ENCODE measurements around the gene PLA1A. TPM values are rescaled to one million over a fixed set of nuclear protein-coding genes. Genes with fewer than 3 reads are reported as not detected.

PLA1A gene, protein sequence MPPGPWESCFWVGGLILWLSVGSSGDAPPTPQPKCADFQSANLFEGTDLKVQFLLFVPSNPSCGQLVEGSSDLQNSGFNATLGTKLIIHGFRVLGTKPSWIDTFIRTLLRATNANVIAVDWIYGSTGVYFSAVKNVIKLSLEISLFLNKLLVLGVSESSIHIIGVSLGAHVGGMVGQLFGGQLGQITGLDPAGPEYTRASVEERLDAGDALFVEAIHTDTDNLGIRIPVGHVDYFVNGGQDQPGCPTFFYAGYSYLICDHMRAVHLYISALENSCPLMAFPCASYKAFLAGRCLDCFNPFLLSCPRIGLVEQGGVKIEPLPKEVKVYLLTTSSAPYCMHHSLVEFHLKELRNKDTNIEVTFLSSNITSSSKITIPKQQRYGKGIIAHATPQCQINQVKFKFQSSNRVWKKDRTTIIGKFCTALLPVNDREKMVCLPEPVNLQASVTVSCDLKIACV
- 0.03 TPM for polyA plus RNA-seq (2013, experiment 1 of 2)
- 0.03 TPM for polyA plus RNA-seq (2013, experiment 2 of 2)

DNA sequence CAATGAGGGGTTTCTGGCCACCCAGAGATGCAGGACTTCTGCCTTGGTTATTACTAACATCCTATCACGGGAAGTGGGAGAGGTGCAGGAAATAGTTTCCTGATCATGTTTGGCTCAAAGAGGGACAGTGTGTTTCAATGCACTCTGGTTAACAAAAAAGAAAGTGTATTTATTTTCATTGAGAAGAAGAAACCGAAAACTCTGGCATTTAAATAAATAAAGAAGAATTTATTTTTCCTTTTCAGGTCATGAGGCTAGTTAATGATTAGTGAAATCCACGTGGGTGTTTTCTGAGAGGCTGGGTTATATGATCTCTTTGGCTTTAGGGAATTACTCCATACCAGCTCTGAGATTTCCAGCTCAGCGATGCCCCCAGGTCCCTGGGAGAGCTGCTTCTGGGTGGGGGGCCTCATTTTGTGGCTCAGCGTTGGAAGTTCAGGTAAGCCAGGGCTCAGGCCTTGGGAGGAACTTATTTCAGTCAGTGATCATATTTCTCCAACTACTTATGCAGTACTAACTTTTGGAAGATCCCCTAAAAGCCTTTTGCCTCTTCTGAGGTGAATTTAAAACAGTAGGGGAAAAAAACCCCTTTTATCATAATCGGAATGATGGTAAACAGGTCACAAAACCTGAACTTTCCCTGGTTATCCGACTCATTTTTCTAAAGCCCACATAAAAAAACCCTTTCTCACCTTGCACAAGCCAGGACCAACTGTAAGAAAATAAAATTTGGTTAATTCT lies at the start of gene PLA1A:
Gene PLA1A (plus strand): TSS at position 338 of the 741 bp plus-strand sequence. CDS start 29 bp downstream, at position 367.
- H3K9ac ChIP-seq (ENCODE audit: low read depth, low read length, poor library complexity), result no peak within 1 kb of the TSS
- no peak within 1 kb of the TSS for H2BK12ac ChIP-seq (ENCODE audit: low read length)
- H3K36me3 ChIP-seq (replicated peaks in 1 of 2; ENCODE audit: control insufficient read depth in 2 of 2, insufficient read depth in 2 of 2, low read length in 2 of 2), result no peaks in the 10 kb centered on the region
- no peak within 1 kb of the TSS for H3K4ac ChIP-seq (ENCODE audit: low read length)
- H2BK5ac ChIP-seq (ENCODE audit: low read length), result no peak within 1 kb of the TSS
- H4K8ac ChIP-seq (ENCODE audit: low read depth, low read length), result no peak within 1 kb of the TSS
- WGBS, 2 donors (ENCODE audit: extremely low coverage in 2 of 2, insufficient read length in 2 of 2, insufficient replicate concordance in 1 of 2), result no CpG with 5 or more reads among the region's 7 CpGs
- H4K91ac ChIP-seq (ENCODE audit: low read depth, low read length, poor library complexity), result no peak within 1 kb of the TSS
- H3K4me2 ChIP-seq (ENCODE audit: insufficient read depth, low read length, poor library complexity, severe bottlenecking), result no peak within 1 kb of the TSS
- no peaks in the 10 kb centered on the region for H3K79me1 ChIP-seq (ENCODE audit: low read depth, low read length)
- H3K23ac ChIP-seq (ENCODE audit: low read depth, low read length, poor library complexity), result no peak within 1 kb of the TSS
- H2AFZ ChIP-seq (ENCODE audit: low read length), result no peak within 1 kb of the TSS
- H3K9me3 ChIP-seq (replicated peaks in 1 of 2; ENCODE audit: control insufficient read depth in 2 of 2, insufficient read depth in 1 of 2, low read depth in 1 of 2, low read length in 2 of 2), result no peaks in the 10 kb centered on the region
- no peak within 1 kb of the TSS for H2BK15ac ChIP-seq (ENCODE audit: low read length)
- no peak within 1 kb of the TSS for H3K4me3 ChIP-seq (ENCODE audit: low read length in 2 of 2)
- H3K4me1 ChIP-seq (ENCODE audit: control insufficient read depth in 2 of 2, insufficient read depth in 1 of 2, low read depth in 1 of 2, low read length in 2 of 2), result peaks cover 0 to 1% of the 10 kb centered on the region in 2 donors
- no peak within 1 kb of the TSS for H3K18ac ChIP-seq (ENCODE audit: low read length)
- no peak for DNase-seq (ENCODE audit: low spot score)
- H3K27ac ChIP-seq (replicated peaks; ENCODE audit: low read length), result no peak within 1 kb of the TSS
- H2BK120ac ChIP-seq (ENCODE audit: low read depth, low read length), result no peak within 1 kb of the TSS
- no peak within 1 kb of the TSS for H3K14ac ChIP-seq (ENCODE audit: low read length)
- peaks cover 0 to 8% (median 0%) of the 10 kb centered on the region in 3 experiments for H3K27me3 ChIP-seq (ENCODE audit: control insufficient read depth in 3 of 3, insufficient read depth in 3 of 3, low read depth in 1 of 3, low read length in 3 of 3)
- no peak within 1 kb of the TSS for H2AK5ac ChIP-seq (ENCODE audit: low read depth, low read length)

DNA sequence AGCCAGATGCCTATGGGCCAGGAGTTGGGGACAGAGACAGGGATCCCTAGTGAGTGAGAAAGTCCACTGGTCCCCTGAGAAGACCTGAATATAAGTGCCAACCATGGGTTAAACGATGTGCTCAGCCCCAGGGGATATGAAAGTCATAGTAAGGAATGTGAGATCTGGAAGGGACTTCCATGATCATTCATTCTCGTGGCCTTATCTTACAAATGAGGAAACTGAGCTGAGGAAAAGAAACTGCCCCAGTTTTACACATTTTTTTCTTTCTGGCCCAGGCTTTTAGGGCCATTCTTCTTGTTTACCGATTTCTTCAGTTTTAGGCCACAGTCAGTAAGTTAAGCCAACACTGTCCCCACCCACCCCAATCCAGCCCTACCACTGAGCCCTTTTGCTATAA lies 49.3 kb upstream of the PLA1A start:
- H3K4ac ChIP-seq (ENCODE audit: low read length), result no peak overlapping the region
- H4K91ac ChIP-seq (ENCODE audit: low read depth, low read length, poor library complexity), result no peak overlapping the region
- no peak overlapping the region for H3K4me3 ChIP-seq (ENCODE audit: low read length in 2 of 2)
- H2BK15ac ChIP-seq (ENCODE audit: low read length), result no peak overlapping the region
- no peak overlapping the region for H2BK5ac ChIP-seq (ENCODE audit: low read length)
- no peaks in the 10 kb centered on the region for H3K79me1 ChIP-seq (ENCODE audit: low read depth, low read length)
- no peak overlapping the region for H2BK12ac ChIP-seq (ENCODE audit: low read length)
- H3K23ac ChIP-seq (ENCODE audit: low read depth, low read length, poor library complexity), result no peak overlapping the region
- no peaks in the 10 kb centered on the region for H3K9me3 ChIP-seq (replicated peaks in 1 of 2; ENCODE audit: control insufficient read depth in 2 of 2, insufficient read depth in 1 of 2, low read depth in 1 of 2, low read length in 2 of 2)
- H3K14ac ChIP-seq (ENCODE audit: low read length), result no peak overlapping the region
- no CpG with 5 or more reads among the region's 3 CpGs for WGBS, 2 donors (ENCODE audit: extremely low coverage in 2 of 2, insufficient read length in 2 of 2, insufficient replicate concordance in 1 of 2)
- no peak overlapping the region for H3K4me2 ChIP-seq (ENCODE audit: insufficient read depth, low read length, poor library complexity, severe bottlenecking)
- no peak for DNase-seq (ENCODE audit: low spot score)
- H3K4me1 ChIP-seq (ENCODE audit: control insufficient read depth in 2 of 2, insufficient read depth in 1 of 2, low read depth in 1 of 2, low read length in 2 of 2), result no peaks in the 10 kb centered on the region
- H4K8ac ChIP-seq (ENCODE audit: low read depth, low read length), result no peak overlapping the region
- no peaks in the 10 kb centered on the region for H3K36me3 ChIP-seq (replicated peaks in 1 of 2; ENCODE audit: control insufficient read depth in 2 of 2, insufficient read depth in 2 of 2, low read length in 2 of 2)
- H3K27me3 ChIP-seq (ENCODE audit: control insufficient read depth in 3 of 3, insufficient read depth in 3 of 3, low read depth in 1 of 3, low read length in 3 of 3), result no peaks in the 10 kb centered on the region
- H3K27ac ChIP-seq (replicated peaks; ENCODE audit: low read length), result no peak overlapping the region
- no peak overlapping the region for H2BK120ac ChIP-seq (ENCODE audit: low read depth, low read length)
- no peak overlapping the region for H3K9ac ChIP-seq (ENCODE audit: low read depth, low read length, poor library complexity)
- no peak overlapping the region for H2AK5ac ChIP-seq (ENCODE audit: low read depth, low read length)
- no peak overlapping the region for H3K18ac ChIP-seq (ENCODE audit: low read length)
- no peak overlapping the region for H2AFZ ChIP-seq (ENCODE audit: low read length)

DNA sequence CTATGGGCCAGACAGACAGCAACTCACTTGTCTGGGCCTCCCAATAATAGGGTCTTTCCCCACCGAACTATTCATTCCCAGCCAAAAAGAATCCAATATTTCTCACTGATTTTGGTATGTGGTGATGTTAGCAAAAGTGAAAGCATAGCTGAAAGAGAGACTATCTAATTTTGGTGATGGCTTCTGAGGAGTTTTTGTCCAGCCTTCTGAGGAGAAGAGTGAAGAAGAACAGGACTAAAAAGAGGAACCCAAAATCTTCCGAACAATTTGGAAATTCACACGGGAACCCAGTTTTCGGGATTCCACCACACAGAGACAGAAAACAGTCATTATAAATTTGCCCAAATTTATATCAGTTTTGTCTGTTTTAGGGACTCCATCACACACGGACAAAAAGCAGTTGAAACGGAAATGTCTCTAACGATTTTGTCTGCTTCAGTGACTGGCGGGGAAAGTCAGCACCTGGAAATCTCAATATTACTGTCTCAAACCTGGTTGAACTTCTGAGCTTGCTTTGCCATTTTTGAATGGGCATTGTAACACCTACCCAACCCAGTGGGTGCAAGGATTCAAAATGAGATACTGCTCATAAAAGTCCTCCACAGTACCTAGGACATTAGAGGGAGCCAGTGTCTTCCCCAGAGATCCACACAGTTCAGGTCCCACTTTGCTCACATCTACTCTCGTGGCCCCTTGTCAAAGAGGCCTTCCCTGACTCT lies 47.3 kb upstream of the PLA1A start:
- H3K79me1 ChIP-seq (ENCODE audit: low read depth, low read length), result no peaks in the 10 kb centered on the region
- WGBS, 2 donors (ENCODE audit: extremely low coverage in 2 of 2, insufficient read length in 2 of 2, insufficient replicate concordance in 1 of 2), result no CpG with 5 or more reads among the region's 9 CpGs
- no peak overlapping the region for H3K4ac ChIP-seq (ENCODE audit: low read length)

More for the DNA sequence above, 47.3 kb upstream of the PLA1A start:
- H3K4me3 ChIP-seq (ENCODE audit: low read length in 2 of 2), result no peak overlapping the region
- no peak overlapping the region for H2BK12ac ChIP-seq (ENCODE audit: low read length)
- no peak overlapping the region for H3K9ac ChIP-seq (ENCODE audit: low read depth, low read length, poor library complexity)
- H4K8ac ChIP-seq (ENCODE audit: low read depth, low read length), result no peak overlapping the region
- no peak overlapping the region for H3K27ac ChIP-seq (replicated peaks; ENCODE audit: low read length)
- no peak overlapping the region for H2AFZ ChIP-seq (ENCODE audit: low read length)
- no peak overlapping the region for H3K14ac ChIP-seq (ENCODE audit: low read length)
- no peaks in the 10 kb centered on the region for H3K36me3 ChIP-seq (replicated peaks in 1 of 2; ENCODE audit: control insufficient read depth in 2 of 2, insufficient read depth in 2 of 2, low read length in 2 of 2)
- no peak for DNase-seq (ENCODE audit: low spot score)
- peaks cover 0 to 13% (median 0%) of the 10 kb centered on the region in 3 experiments for H3K27me3 ChIP-seq (ENCODE audit: control insufficient read depth in 3 of 3, insufficient read depth in 3 of 3, low read depth in 1 of 3, low read length in 3 of 3)
- no peak overlapping the region for H2BK15ac ChIP-seq (ENCODE audit: low read length)
- H3K9me3 ChIP-seq (replicated peaks in 1 of 2; ENCODE audit: control insufficient read depth in 2 of 2, insufficient read depth in 1 of 2, low read depth in 1 of 2, low read length in 2 of 2), result no peaks in the 10 kb centered on the region
- no peak overlapping the region for H3K4me2 ChIP-seq (ENCODE audit: insufficient read depth, low read length, poor library complexity, severe bottlenecking)
- H3K4me1 ChIP-seq (ENCODE audit: control insufficient read depth in 2 of 2, insufficient read depth in 1 of 2, low read depth in 1 of 2, low read length in 2 of 2), result no peaks in the 10 kb centered on the region
- H4K91ac ChIP-seq (ENCODE audit: low read depth, low read length, poor library complexity), result no peak overlapping the region
- no peak overlapping the region for H3K23ac ChIP-seq (ENCODE audit: low read depth, low read length, poor library complexity)
- no peak overlapping the region for H3K18ac ChIP-seq (ENCODE audit: low read length)
- H2BK5ac ChIP-seq (ENCODE audit: low read length), result no peak overlapping the region
- no peak overlapping the region for H2AK5ac ChIP-seq (ENCODE audit: low read depth, low read length)
- H2BK120ac ChIP-seq (ENCODE audit: low read depth, low read length), result no peak overlapping the region

Measured in neuronal stem cell (in vitro differentiated cells).